Stomach (tissue), 9 donors: ENCODE measurements around the gene KIR2DL1. TPM values are rescaled to one million over a fixed set of nuclear protein-coding genes. Genes with fewer than 3 reads are reported as not detected.

ENCODE experiments used
- DNase-seq, 2 donors: peaks; one replicate each; pipeline versions ENCODE4 v3.0.0 to v3.0.0-alpha.2; 2013 to 2019
- H3K27ac ChIP-seq, 5 donors: fragments of 200-600 bp in 4 of 5; sonication (generic) in 4 of 5; one replicate each; pipeline ENCODE4 v1.5.1; 2013 to 2019; ENCODE audit warnings: mild to moderate bottlenecking in 1 of 5, moderate library complexity in 1 of 5
- H3K27me3 ChIP-seq, 3 donors: fragments of 200-600 bp; sonication (generic); one replicate each; pipeline ENCODE4 v1.5.1; 2017 to 2019; ENCODE audit warnings: mixed run types in 1 of 3
- H3K36me3 ChIP-seq, 4 donors: fragments of 200-600 bp; sonication (generic); 1 replicate in 3 of 4; 2 replicates in 1 of 4; pipeline ENCODE4 v1.5.1; 2016 to 2019
- H3K4me1 ChIP-seq, 4 donors: fragments of 200-600 bp; sonication (generic); one replicate each; pipeline ENCODE4 v1.5.1; 2016 to 2019
- H3K4me3 ChIP-seq, 4 donors: fragments of 200-600 bp; sonication (generic) in 3 of 4; one replicate each; pipeline ENCODE4 v1.5.1; 2016 to 2019; ENCODE audit warnings: mild to moderate bottlenecking in 1 of 4
- H3K9me3 ChIP-seq, 4 donors: fragments of 200-600 bp; sonication (generic); one replicate each; pipeline ENCODE4 v1.5.1; 2016 to 2019
- EP300 ChIP-seq: sonication (generic); formaldehyde crosslinking; IDR thresholded peaks from one replicate; pipeline ENCODE4 v1.6.1; 2017; ENCODE audit warnings: antibody characterized with exemption
- POLR2A ChIP-seq, 4 donors: fragments of 450-650 bp; IDR thresholded peaks; one replicate each; pipeline ENCODE4 v1.6.1; 2016; ENCODE audit warnings: antibody characterized with exemption in 4 of 4, control low read depth in 2 of 4, mild to moderate bottlenecking in 1 of 4, moderate library complexity in 1 of 4
- POLR2AphosphoS5 ChIP-seq, 3 donors: sonication (generic); formaldehyde crosslinking; IDR thresholded peaks; one replicate each; pipeline ENCODE4 v1.6.1; 2016; ENCODE audit warnings: antibody characterized with exemption in 3 of 3
- WGBS, 5 donors: extraction: QIAGEN DNeasy Blood & Tissue Kit in 3 of 5; methylation state at CpG; one replicate each; pipeline versions ENCODE4 v1.1.5 to v1.1.7; 2013 to 2018; 5-methylcytosine and 5-hydroxymethylcytosine counted together
- intact Hi-C: fragments of 100-400 bp; cut with DNase I; formaldehyde crosslinking; loops from one replicate; pipeline ENCODE4 v1.15.1; 2023; ENCODE audit warnings: low total_unique reads
- polyA plus RNA-seq, 3 donors: library from polyadenylated mRNA; stranded (reverse); fragments of 200-250 nt; gene quantifications; one replicate each; pipeline ENCODE4 v1.2.3, GENCODE V29; 2013
- total RNA-seq, 5 donors: library from RNA; depleted of rRNA; stranded (reverse); fragments of >200 nt; gene quantifications; one replicate each; pipeline versions ENCODE4 v1.1.0 to v1.2.3, GENCODE V29; 2014 to 2016
- TF ChIP-seq, protein P1 (sequence below), 7 experiments: fragments of 450-650 bp in 4 of 7; fragments of 200-600 bp in 3 of 7; sonication (generic) in 3 of 7; IDR thresholded peaks; one replicate each; pipeline ENCODE4 v1.5.1; 2016 to 2019; ENCODE audit warnings: antibody characterized with exemption in 7 of 7, control low read depth in 2 of 7, mild to moderate bottlenecking in 1 of 7
- donor health status: healthy with polysubstance abuse.
- donor health status: Bipolar disorder and iron deficiency.
- donor health status: healthy.

The KIR2DL1 gene
- total and polyA plus RNA-seq, 8 donors = not detected

- H3K27me3 ChIP-seq = peaks cover 0 to 19% (median 0%) of the 10 kb centered on the region in 3 donors
- no peaks in the 10 kb centered on the region for H3K9me3 ChIP-seq
- no peak within 1 kb of the TSS for H3K27ac ChIP-seq
- no peak for DNase-seq
- H3K4me1 ChIP-seq = no peaks in the 10 kb centered on the region
- no peak within 1 kb of the TSS for H3K4me3 ChIP-seq
- no peaks in the 10 kb centered on the region for H3K36me3 ChIP-seq
- 80 to 85% (median 83%) methylated on average over 10 of the region's 10 CpGs for WGBS, 5 donors
- intact Hi-C loops = no loop called here
- TF ChIP-seq EP300 (no peak), POLR2AphosphoS5 (IDR thresholded peaks at IDR 0.05) (no peak), POLR2A (IDR thresholded peaks at IDR 0.05) (no peak)
- TF ChIP-seq, protein P1, sequence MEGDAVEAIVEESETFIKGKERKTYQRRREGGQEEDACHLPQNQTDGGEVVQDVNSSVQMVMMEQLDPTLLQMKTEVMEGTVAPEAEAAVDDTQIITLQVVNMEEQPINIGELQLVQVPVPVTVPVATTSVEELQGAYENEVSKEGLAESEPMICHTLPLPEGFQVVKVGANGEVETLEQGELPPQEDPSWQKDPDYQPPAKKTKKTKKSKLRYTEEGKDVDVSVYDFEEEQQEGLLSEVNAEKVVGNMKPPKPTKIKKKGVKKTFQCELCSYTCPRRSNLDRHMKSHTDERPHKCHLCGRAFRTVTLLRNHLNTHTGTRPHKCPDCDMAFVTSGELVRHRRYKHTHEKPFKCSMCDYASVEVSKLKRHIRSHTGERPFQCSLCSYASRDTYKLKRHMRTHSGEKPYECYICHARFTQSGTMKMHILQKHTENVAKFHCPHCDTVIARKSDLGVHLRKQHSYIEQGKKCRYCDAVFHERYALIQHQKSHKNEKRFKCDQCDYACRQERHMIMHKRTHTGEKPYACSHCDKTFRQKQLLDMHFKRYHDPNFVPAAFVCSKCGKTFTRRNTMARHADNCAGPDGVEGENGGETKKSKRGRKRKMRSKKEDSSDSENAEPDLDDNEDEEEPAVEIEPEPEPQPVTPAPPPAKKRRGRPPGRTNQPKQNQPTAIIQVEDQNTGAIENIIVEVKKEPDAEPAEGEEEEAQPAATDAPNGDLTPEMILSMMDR (IDR thresholded peaks at IDR 0.05) = no peak
These were observed 33.8 kb downstream of the KIR2DL1 start, which contains the start of gene KIR2DL4 for GRCh38 chr19:54803410-54803809. Gene KIR2DL4, plus strand, starts transcription at chr19:54803610. Its CDS starts 42 bp downstream, at chr19:54803652.

- Histone ChIP-seq H3K4me3 (no peak overlapping the region), H3K9me3 (peaks cover 0 to 5% (median 0%) of the 10 kb centered on the region in 4 donors), H3K4me1 (no peaks in the 10 kb centered on the region), H3K36me3 (no peaks in the 10 kb centered on the region), H3K27ac (no peak overlapping the region), H3K27me3 (peaks cover 0 to 19% (median 4%) of the 10 kb centered on the region in 3 donors)
- 55 to 64% (median 60%) methylated on average over 5 of the region's 5 CpGs for WGBS, 5 donors
- intact Hi-C loops = no loop called here
- TF ChIP-seq POLR2A (IDR thresholded peaks at IDR 0.05) (no peak), POLR2AphosphoS5 (IDR thresholded peaks at IDR 0.05) (no peak), EP300 (no peak)
- TF ChIP-seq, protein P1 (IDR thresholded peaks at IDR 0.05) = no peak
- DNase-seq = no peak
These were observed 34.5 kb downstream of the KIR2DL1 start for GRCh38 chr19:54804101-54804500.

DNA sequence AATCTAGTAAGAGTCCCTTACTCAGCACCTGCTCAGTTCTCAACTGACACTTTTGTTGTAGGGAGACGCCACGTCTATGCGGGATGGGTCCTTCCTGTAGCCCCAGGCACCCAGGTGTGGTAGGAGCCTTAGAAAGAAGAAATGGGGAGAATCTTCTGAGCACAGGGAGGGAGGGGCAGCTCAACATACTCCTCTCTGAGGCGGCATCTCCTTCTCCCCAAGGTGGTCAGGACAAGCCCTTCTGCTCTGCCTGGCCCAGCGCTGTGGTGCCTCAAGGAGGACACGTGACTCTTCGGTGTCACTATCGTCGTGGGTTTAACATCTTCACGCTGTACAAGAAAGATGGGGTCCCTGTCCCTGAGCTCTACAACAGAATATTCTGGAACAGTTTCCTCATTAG is 35.0 kb downstream of the KIR2DL1 start:
- Histone ChIP-seq H3K9me3 (peaks cover 0 to 5% (median 1%) of the 10 kb centered on the region in 4 donors), H3K36me3 (no peaks in the 10 kb centered on the region), H3K27me3 (peaks cover 0 to 19% (median 4%) of the 10 kb centered on the region in 3 donors), H3K4me1 (no peaks in the 10 kb centered on the region), H3K4me3 (no peak overlapping the region), H3K27ac (no peak overlapping the region)
- WGBS, 5 donors = 87 to 93% (median 91%) methylated on average over 10 of the region's 10 CpGs
- TF ChIP-seq POLR2AphosphoS5 (IDR thresholded peaks at IDR 0.05) = no peak
- TF ChIP-seq POLR2A (IDR thresholded peaks at IDR 0.05) = no peak
- TF ChIP-seq EP300 = no peak
- TF ChIP-seq, protein P1 (IDR thresholded peaks at IDR 0.05) = no peak
- intact Hi-C loops = no loop called here
- DNase-seq = no peak

DNA sequence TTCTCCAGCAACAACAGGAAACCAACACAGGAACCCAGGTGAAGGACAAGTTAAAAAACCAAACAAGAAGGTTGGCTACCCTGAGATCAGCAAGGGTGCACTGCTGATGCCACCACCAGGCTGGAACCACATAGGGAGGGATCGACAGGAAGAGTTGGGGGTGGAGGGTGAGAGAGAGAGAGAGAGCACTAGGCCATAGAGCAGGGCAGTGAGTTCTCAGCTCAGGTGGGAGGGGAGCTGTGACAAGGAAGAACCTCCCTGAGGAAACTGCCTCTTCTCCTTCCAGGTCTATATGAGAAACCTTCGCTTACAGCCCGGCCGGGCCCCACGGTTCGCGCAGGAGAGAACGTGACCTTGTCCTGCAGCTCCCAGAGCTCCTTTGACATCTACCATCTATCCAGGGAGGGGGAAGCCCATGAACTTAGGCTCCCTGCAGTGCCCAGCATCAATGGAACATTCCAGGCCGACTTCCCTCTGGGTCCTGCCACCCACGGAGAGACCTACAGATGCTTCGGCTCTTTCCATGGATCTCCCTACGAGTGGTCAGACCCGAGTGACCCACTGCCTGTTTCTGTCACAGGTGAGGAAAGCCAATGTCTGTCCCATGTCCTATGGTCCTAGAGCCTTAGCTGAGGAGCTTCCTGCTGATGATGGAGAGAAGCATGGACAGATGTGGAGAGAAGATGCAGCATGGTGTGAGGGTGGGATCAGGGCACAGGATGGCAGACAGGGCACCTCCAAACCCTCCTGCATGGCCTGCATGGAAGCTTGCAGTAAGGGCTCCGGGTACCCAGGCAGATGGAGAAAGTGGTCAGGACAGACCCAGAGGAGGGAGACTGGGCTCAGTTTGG is 36.3 kb downstream of the KIR2DL1 start:
- no peak for DNase-seq
- no peak overlapping the region for H3K27ac ChIP-seq

More for the DNA sequence above, 36.3 kb downstream of the KIR2DL1 start:
- no peaks in the 10 kb centered on the region for H3K36me3 ChIP-seq
- intact Hi-C loops = no loop called here
- no peak overlapping the region for H3K4me3 ChIP-seq
- TF ChIP-seq, protein P1 (IDR thresholded peaks at IDR 0.05) = no peak
- TF ChIP-seq EP300 = no peak
- TF ChIP-seq POLR2A (IDR thresholded peaks at IDR 0.05) = no peak
- no peak for TF ChIP-seq POLR2AphosphoS5 (IDR thresholded peaks at IDR 0.05)
- WGBS, 5 donors = 76 to 88% (median 82%) methylated on average over 8 to 14 of the region's 14 CpGs
- no peaks in the 10 kb centered on the region for H3K4me1 ChIP-seq
- H3K27me3 ChIP-seq = peaks cover 0 to 19% (median 4%) of the 10 kb centered on the region in 3 donors
- H3K9me3 ChIP-seq = peaks cover 0 to 6% (median 2%) of the 10 kb centered on the region in 4 donors
